Mucosa of stomach (tissue), 1 donor: ENCODE results near the gene CCDC167.

Experiments
- H3K27me3 ChIP-seq: one replicate; pipeline ENCODE4 v1.7.0; 2013; ENCODE audit warnings: mild to moderate bottlenecking, low read length; ENCODE audit not compliant: control insufficient read depth, insufficient read depth
- H3K36me3 ChIP-seq: one replicate; pipeline ENCODE4 v1.7.0; 2013; ENCODE audit warnings: low read length; ENCODE audit not compliant: control insufficient read depth, insufficient read depth
- H3K4me1 ChIP-seq: one replicate; pipeline ENCODE4 v1.7.0; 2013; ENCODE audit warnings: mild to moderate bottlenecking, low read length; ENCODE audit not compliant: control insufficient read depth, insufficient read depth
- H3K4me3 ChIP-seq: one replicate; pipeline ENCODE4 v1.7.0; 2013; ENCODE audit warnings: low read length
- H3K9ac ChIP-seq: one replicate; pipeline ENCODE4 v1.7.0; 2013; ENCODE audit warnings: mild to moderate bottlenecking, low read length, moderate library complexity
- H3K9me3 ChIP-seq: one replicate; pipeline ENCODE4 v1.7.0; 2013; ENCODE audit warnings: mild to moderate bottlenecking, low read length, moderate library complexity; ENCODE audit not compliant: control insufficient read depth
- donor health status: Pancreatic carcinoma.

CCDC167 gene

GRCh38 chr6:37514837-37515236 lies 15.1 kb upstream of the CCDC167 start:
- H3K9ac ChIP-seq = no peak overlapping the region
- no peak overlapping the region for H3K4me3 ChIP-seq
- no peaks in the 10 kb centered on the region for H3K9me3 ChIP-seq
- H3K4me1 ChIP-seq = peaks cover 13% of the 10 kb centered on the region
- H3K36me3 ChIP-seq = no peaks in the 10 kb centered on the region
- H3K27me3 ChIP-seq = peaks cover 53% of the 10 kb centered on the region

GRCh38 chr6:37514321-37514771 lies 14.7 kb upstream of the CCDC167 start:
- no peaks in the 10 kb centered on the region for H3K9me3 ChIP-seq
- H3K9ac ChIP-seq = no peak overlapping the region
- peaks cover 53% of the 10 kb centered on the region for H3K27me3 ChIP-seq
- H3K4me1 ChIP-seq = peaks cover 13% of the 10 kb centered on the region
- no peak overlapping the region for H3K4me3 ChIP-seq
- H3K36me3 ChIP-seq = no peaks in the 10 kb centered on the region

- H3K9ac ChIP-seq = no peak overlapping the region
- H3K4me1 ChIP-seq = peaks cover 13% of the 10 kb centered on the region
- H3K4me3 ChIP-seq = no peak overlapping the region
- H3K36me3 ChIP-seq = no peaks in the 10 kb centered on the region
- H3K9me3 ChIP-seq = no peaks in the 10 kb centered on the region
- peaks cover 53% of the 10 kb centered on the region for H3K27me3 ChIP-seq
Measured at GRCh38 chr6:37513576-37513975, 13.9 kb upstream of the CCDC167 start.

DNA sequence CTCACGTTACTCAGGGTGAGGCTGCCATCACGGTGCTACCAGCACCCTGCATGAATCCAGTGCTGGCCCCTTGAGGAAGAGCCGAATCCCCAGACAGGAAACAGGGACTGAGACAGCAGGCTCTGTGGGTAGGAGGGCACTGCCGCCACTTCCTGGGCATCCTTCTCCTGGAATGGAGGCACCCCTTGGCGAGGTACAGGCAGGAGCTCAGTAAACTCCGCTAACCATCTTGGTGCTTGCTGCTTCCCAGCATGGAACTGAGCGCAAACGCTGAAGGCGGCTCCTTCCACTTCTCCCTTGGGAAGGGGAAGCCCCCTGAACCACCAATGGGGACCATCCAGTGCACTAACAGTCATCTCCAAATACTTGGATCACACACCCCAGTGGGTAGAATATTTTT lies 13.5 kb upstream of the CCDC167 start:
- Histone ChIP-seq H3K4me3 (no peak overlapping the region), H3K27me3 (peaks cover 53% of the 10 kb centered on the region), H3K36me3 (no peaks in the 10 kb centered on the region), H3K9me3 (no peaks in the 10 kb centered on the region), H3K4me1 (peaks cover 13% of the 10 kb centered on the region), H3K9ac (no peak overlapping the region)

DNA sequence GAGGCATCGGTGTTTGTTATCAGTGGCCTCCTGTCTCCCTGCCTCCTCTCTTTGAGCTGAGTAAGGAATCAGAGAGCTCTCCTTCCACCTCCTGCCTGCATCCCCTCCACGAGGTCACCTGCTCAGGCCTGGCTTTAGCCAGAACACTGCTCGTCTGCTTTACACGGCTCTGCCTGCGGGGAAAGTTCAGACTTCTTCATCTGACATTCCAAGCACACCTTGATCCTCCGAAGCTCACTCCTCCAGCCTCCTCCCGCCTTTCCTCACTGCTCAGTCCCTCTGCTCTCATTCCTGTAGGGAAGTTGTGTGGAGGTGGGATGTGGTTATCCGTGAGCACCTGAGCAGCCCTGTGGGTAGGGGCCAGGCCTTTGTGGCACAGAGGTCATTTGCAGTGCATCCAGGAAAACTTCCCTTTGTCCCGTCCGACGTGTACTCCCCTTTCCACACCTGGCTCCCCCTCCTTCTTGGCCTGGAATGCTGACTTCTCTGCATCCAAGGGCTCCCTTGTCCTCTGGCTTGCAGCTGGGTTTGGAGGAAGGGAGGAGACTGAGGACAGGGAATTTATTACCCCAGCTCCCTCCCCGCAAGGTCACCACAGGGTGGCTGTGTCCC lies 12.8 kb upstream of the CCDC167 start:
- peaks cover 13% of the 10 kb centered on the region for H3K4me1 ChIP-seq
- no peaks in the 10 kb centered on the region for H3K9me3 ChIP-seq
- no peak overlapping the region for H3K9ac ChIP-seq
- H3K36me3 ChIP-seq = no peaks in the 10 kb centered on the region
- peaks cover 50% of the 10 kb centered on the region for H3K27me3 ChIP-seq
- no peak overlapping the region for H3K4me3 ChIP-seq

GRCh38 chr6:37511910-37512399 lies 12.3 kb upstream of the CCDC167 start:
- H3K4me3 ChIP-seq = no peak overlapping the region
- H3K27me3 ChIP-seq = peaks cover 46% of the 10 kb centered on the region
- no peaks in the 10 kb centered on the region for H3K9me3 ChIP-seq
- no peak overlapping the region for H3K9ac ChIP-seq
- no peaks in the 10 kb centered on the region for H3K36me3 ChIP-seq
- peaks cover 13% of the 10 kb centered on the region for H3K4me1 ChIP-seq

DNA sequence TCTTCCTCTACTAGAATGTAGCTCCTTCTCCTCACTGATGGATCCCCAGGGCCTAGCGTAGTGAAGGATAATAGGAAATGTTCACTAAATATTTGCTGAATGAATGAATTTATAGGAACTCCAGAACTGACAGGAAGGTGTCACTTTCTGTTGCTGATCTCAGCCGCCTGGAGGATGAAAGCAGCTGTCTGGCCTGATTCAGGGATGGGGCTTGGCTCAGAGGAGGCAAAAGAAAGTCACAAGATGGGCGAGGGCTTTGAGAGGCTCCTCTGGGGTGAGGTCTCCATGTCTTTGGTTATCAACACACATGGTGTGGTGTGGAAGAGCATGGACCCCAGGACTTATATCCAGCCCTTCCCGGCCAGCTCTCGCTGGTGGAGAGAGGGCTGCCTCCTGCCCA lies 11.5 kb upstream of the CCDC167 start:
- Histone ChIP-seq H3K4me3 (no peak overlapping the region), H3K4me1 (peaks cover 8% of the 10 kb centered on the region), H3K9ac (no peak overlapping the region), H3K9me3 (no peaks in the 10 kb centered on the region), H3K36me3 (no peaks in the 10 kb centered on the region), H3K27me3 (peaks cover 39% of the 10 kb centered on the region)

- no peak overlapping the region for H3K9ac ChIP-seq
- H3K4me1 ChIP-seq = no peaks in the 10 kb centered on the region
- H3K4me3 ChIP-seq = no peak overlapping the region
- no peaks in the 10 kb centered on the region for H3K36me3 ChIP-seq
- H3K9me3 ChIP-seq = no peaks in the 10 kb centered on the region
- peaks cover 22% of the 10 kb centered on the region for H3K27me3 ChIP-seq
Measured at GRCh38 chr6:37507690-37508421, 8.2 kb upstream of the CCDC167 start.

DNA sequence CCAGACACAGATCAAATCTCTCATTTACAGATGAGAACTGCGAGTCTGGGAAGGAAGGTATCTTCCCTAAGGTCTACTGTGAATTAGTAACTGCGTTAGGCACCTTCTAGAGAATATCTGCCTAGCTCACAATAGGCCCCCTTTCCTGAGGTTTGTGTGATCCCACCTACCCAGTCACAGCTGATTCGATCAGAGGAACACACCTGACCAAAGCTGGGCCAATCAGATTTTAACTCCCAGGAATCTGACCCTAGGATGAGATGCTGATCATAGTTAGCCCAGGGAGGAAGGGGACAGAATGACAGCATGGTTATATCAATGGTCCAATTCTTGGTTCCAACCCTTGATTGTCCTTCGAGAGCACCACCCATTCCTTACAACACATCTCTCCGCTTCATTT lies 7.4 kb upstream of the CCDC167 start:
- Histone ChIP-seq H3K36me3 (no peaks in the 10 kb centered on the region), H3K27me3 (peaks cover 14% of the 10 kb centered on the region), H3K4me1 (no peaks in the 10 kb centered on the region), H3K9me3 (no peaks in the 10 kb centered on the region), H3K9ac (no peak overlapping the region), H3K4me3 (no peak overlapping the region)

DNA sequence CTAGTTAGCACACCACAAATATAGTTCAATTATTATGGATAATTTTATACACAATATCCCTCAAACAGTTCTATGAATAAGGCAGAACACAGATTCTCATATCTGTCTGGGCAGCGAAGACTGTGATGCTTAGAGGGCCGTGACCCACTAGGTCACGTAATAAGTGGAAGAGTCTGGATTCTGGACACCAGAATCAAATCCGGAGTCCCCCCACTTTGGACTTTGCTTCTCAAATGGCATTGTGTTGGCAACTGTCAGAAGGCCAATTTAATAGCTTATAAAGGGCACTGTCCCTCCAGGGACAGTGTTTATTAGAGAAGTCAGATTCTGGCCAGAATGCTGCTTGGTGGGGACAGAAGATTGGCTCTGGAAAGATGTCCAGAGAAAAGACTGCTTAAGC lies 6.8 kb upstream of the CCDC167 start:
- H3K36me3 ChIP-seq = no peaks in the 10 kb centered on the region
- H3K4me1 ChIP-seq = no peaks in the 10 kb centered on the region
- H3K27me3 ChIP-seq = peaks cover 9% of the 10 kb centered on the region
- H3K9me3 ChIP-seq = no peaks in the 10 kb centered on the region
- H3K4me3 ChIP-seq = no peak overlapping the region
- no peak overlapping the region for H3K9ac ChIP-seq

DNA sequence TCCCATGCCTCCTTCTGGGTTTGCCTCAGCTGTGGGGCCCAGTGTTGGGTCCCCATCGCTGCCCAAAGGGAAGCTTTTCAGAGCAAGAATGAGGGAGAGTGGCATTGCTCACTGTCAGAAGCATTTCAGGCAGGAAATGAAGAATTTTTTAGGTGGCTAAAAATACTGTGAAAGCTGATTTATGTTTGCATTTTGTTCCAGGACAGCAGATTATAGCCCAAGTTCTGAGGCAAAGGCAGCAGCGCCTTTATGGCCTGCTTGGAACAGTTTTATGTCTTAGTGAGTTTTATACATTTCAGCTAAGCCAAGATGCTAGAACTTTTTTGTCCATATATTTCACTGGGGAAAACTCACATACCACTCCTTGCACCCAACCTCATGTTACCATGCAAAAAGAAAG lies 4.3 kb upstream of the CCDC167 start:
- Histone ChIP-seq H3K9me3 (no peaks in the 10 kb centered on the region), H3K4me1 (peaks cover 4% of the 10 kb centered on the region), H3K27me3 (no peaks in the 10 kb centered on the region), H3K36me3 (no peaks in the 10 kb centered on the region), H3K9ac (no peak overlapping the region), H3K4me3 (no peak overlapping the region)

GRCh38 chr6:37503309-37503965 lies 3.7 kb upstream of the CCDC167 start:
- Histone ChIP-seq H3K4me3 (no peak overlapping the region), H3K4me1 (peaks cover 7% of the 10 kb centered on the region), H3K36me3 (no peaks in the 10 kb centered on the region), H3K9ac (no peak overlapping the region), H3K27me3 (no peaks in the 10 kb centered on the region), H3K9me3 (no peaks in the 10 kb centered on the region)
